Lower leg skin (tissue), 4 donors: ENCODE measurements around the gene UBR4. TPM values are rescaled to one million over a fixed set of nuclear protein-coding genes. Genes with fewer than 3 reads are reported as not detected.

Source experiments
- DNase-seq, 2 donors: peaks; one replicate each; pipeline ENCODE4 v3.0.0-alpha.2; 2019; ENCODE audit warnings: low spot score in 2 of 2
- H3K4me3 ChIP-seq: fragments of 200-600 bp; sonication (generic); 2 replicates; pipeline ENCODE4 v1.5.1; 2017; ENCODE audit warnings: mild to moderate bottlenecking, low read depth; ENCODE audit not compliant: poor library complexity, severe bottlenecking
- CTCF ChIP-seq, 3 donors: fragments of 450-650 bp; IDR thresholded peaks; one replicate each; pipeline ENCODE4 v1.5.1; 2016; ENCODE audit warnings: antibody characterized with exemption in 3 of 3, mild to moderate bottlenecking in 3 of 3, moderate library complexity in 2 of 3
- POLR2A ChIP-seq, 2 donors: fragments of 450-650 bp; IDR thresholded peaks; one replicate each; pipeline ENCODE4 v1.6.1; 2016 to 2017; ENCODE audit warnings: antibody characterized with exemption in 2 of 2, mild to moderate bottlenecking in 1 of 2, moderate library complexity in 1 of 2
- WGBS, 2 donors: methylation state at CpG; one replicate each; pipeline ENCODE4 v1.1.5; 2018; 5-methylcytosine and 5-hydroxymethylcytosine counted together
- intact Hi-C: fragments of 100-400 bp; cut with DNase I; formaldehyde crosslinking; loops from one replicate; pipeline ENCODE4 v1.15.0; 2023; ENCODE audit warnings: low total_unique reads
- total RNA-seq, 4 donors: library from RNA; depleted of rRNA; stranded (reverse); fragments of >200 nt; gene quantifications; one replicate each; pipeline ENCODE4 v1.1.0, GENCODE V29; 2016

The UBR4 gene
- total RNA-seq, 4 donors from 2014 or later, result 255 to 380 (median 329) TPM

DNA sequence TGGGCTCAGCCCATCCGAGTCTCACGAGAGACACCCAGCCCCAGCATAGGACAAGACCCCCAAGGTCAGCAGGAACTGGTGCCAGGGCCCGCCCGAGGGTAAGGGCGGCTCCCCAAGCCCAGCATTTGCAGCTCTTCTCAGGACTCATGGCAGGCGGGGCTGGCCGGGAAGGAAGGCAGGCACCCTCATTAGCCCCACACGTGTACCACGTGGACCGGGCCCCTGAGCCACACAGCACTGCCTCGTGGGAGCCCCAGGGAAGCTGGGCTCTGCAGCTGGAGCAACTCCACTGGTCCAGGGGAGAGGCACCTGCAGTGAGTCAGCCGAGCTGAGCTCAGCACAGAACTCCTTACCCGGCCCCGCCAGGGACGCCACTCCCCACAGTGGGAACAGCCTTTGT lies 155.8 kb downstream of the UBR4 start:
- 65% methylated on average over 7 of the region's 15 CpGs; no CpG with 5 or more reads in 1 of the 2 donors for WGBS, 2 donors
- H3K4me3 ChIP-seq, result no peak overlapping the region
- TF ChIP-seq POLR2A (IDR thresholded peaks at IDR 0.05) (no peak), CTCF (IDR thresholded peaks at IDR 0.05) (no peak)
- intact Hi-C loops, result no loop called here
- DNase-seq, result no peak

DNA sequence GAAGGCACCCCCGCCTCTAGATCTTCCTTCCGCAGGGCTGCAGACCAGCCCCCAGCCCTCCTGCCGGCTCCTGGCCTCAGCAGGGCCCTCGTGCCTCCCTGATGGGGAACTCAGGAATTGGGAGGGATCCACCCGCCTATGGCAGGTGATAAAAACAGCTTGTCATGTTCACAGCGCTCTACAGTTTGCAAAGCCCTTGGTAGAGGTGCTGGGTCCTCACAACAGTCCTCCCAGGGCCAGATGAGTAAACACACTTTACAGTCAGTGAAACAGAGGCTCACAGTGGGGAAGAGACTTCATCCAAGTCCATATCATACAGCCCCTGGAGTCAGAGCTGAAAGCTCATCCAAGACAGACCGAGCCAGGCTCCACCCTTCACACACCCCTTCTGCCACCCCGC lies 156.6 kb downstream of the UBR4 start:
- intact Hi-C loops, result no loop called here
- DNase-seq, result no peak
- H3K4me3 ChIP-seq, result no peak overlapping the region
- WGBS, 2 donors, result 25 to 34% methylated on average over 8 of the region's 8 CpGs
- no peak for TF ChIP-seq CTCF (IDR thresholded peaks at IDR 0.05)
- no peak for TF ChIP-seq POLR2A (IDR thresholded peaks at IDR 0.05)

- DNase-seq, result no peak
- intact Hi-C loops, result no loop called here
- no peak overlapping the region for H3K4me3 ChIP-seq
- 85% methylated on average over 5 of the region's 5 CpGs for WGBS, 2 donors
- TF ChIP-seq POLR2A (IDR thresholded peaks at IDR 0.05) (no peak), CTCF (IDR thresholded peaks at IDR 0.05) (no peak)
Observed at GRCh38 chr1:19049798-19050197, 160.3 kb downstream of the UBR4 start.

GRCh38 chr1:19049128-19049768 lies 160.8 kb downstream of the UBR4 start:
- DNase-seq, result no peak
- no peak for TF ChIP-seq CTCF (IDR thresholded peaks at IDR 0.05)
- TF ChIP-seq POLR2A (IDR thresholded peaks at IDR 0.05), result no peak
- H3K4me3 ChIP-seq, result no peak overlapping the region
- WGBS, 2 donors, result 44 to 51% methylated on average over 15 of the region's 15 CpGs
- intact Hi-C loops, result no loop called here

DNA sequence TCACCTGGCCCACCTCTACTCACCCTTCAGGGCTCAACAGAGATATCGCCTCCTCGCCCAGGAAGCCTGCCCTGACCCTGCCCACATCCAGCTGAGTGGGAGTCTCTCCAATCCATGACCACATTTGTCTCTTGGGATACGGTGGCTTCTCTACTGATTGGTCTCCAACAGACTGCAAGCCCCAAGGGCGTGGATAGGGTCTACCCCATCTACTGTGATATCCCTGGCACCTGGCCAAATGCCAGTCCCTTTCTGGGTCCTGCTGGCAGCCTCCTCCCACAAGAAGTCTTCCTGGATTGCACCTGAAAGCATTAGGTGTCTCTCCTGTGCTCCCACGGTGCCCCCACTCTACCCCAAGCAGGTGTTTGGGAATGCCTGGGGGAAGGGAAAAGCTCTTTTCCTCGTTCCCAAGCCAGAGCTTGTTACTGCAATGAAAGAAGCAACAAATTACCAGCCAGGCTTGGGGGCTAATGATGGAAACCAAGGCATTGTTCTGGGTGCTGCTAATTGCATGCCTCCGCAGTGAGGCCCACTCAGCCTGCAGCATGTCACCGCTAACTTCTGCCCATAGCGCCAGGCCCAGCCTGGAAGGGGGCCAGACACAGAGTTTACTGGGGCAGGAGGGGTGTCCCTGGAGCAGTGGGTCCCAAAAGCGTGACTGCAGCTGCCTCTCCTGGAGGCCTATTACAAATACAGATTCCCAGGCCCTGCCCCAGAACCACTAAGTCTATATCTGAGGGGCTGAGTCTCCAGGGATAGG lies 162.9 kb downstream of the UBR4 start:
- 70 to 88% methylated on average over 9 to 10 of the region's 10 CpGs for WGBS, 2 donors
- intact Hi-C loops, result no loop called here
- no peak overlapping the region for H3K4me3 ChIP-seq
- TF ChIP-seq POLR2A (IDR thresholded peaks at IDR 0.05), result no peak
- TF ChIP-seq CTCF (IDR thresholded peaks at IDR 0.05), result no peak
- peak in 1 of 2 donors; percentile 82 for DNase-seq
